ENCODE measurements around the gene FUT2.
"Not testable (repeated sequence)": the region's sequence is repeated elsewhere in the genome, so short reads cannot be mapped to it uniquely, and the experiment has no call there.

Gene FUT2

GRCh38 chr19:48703316-48703715 lies 7.5 kb downstream of the FUT2 start:
- no peak for TF ChIP-seq POLR2A (IDR thresholded peaks at IDR 0.05; ENCODE audit: low read length)
- TF ChIP-seq GATA1 (IDR thresholded peaks at IDR 0.05; ENCODE audit: low read depth, low read length) = no peak
- DNase-seq = no peak

- no peak for DNase-seq
- TF ChIP-seq GATA1 (IDR thresholded peaks at IDR 0.05; ENCODE audit: low read depth, low read length) = no peak
- TF ChIP-seq POLR2A (IDR thresholded peaks at IDR 0.05; ENCODE audit: low read length) = no peak
Observed at GRCh38 chr19:48705431-48705830, 9.7 kb downstream of the FUT2 start.

- TF ChIP-seq GATA1 (IDR thresholded peaks at IDR 0.05; ENCODE audit: low read depth, low read length) = no peak
- no peak for TF ChIP-seq POLR2A (IDR thresholded peaks at IDR 0.05; ENCODE audit: low read length)
- no peak for DNase-seq
Observed at GRCh38 chr19:48708471-48708870, 12.7 kb downstream of the FUT2 start.

GRCh38 chr19:48711106-48711662 lies 15.4 kb downstream of the FUT2 start:
- DNase-seq = no peak
- TF ChIP-seq GATA1 (IDR thresholded peaks at IDR 0.05; ENCODE audit: low read depth, low read length) (no peak), POLR2A (IDR thresholded peaks at IDR 0.05; ENCODE audit: low read length) (no peak)

- TF ChIP-seq POLR2A (IDR thresholded peaks at IDR 0.05; ENCODE audit: low read length) (no peak), GATA1 (IDR thresholded peaks at IDR 0.05; ENCODE audit: low read depth, low read length) (no peak)
- no peak for DNase-seq
Observed at GRCh38 chr19:48713041-48713863, 17.5 kb downstream of the FUT2 start.

- peak; percentile 100 for DNase-seq
- TF ChIP-seq GATA1 (IDR thresholded peaks at IDR 0.05; ENCODE audit: low read depth, low read length) = no peak
- no peak for TF ChIP-seq POLR2A (IDR thresholded peaks at IDR 0.05; ENCODE audit: low read length)
Observed at GRCh38 chr19:48713864-48714755, 18.3 kb downstream of the FUT2 start.

DNA sequence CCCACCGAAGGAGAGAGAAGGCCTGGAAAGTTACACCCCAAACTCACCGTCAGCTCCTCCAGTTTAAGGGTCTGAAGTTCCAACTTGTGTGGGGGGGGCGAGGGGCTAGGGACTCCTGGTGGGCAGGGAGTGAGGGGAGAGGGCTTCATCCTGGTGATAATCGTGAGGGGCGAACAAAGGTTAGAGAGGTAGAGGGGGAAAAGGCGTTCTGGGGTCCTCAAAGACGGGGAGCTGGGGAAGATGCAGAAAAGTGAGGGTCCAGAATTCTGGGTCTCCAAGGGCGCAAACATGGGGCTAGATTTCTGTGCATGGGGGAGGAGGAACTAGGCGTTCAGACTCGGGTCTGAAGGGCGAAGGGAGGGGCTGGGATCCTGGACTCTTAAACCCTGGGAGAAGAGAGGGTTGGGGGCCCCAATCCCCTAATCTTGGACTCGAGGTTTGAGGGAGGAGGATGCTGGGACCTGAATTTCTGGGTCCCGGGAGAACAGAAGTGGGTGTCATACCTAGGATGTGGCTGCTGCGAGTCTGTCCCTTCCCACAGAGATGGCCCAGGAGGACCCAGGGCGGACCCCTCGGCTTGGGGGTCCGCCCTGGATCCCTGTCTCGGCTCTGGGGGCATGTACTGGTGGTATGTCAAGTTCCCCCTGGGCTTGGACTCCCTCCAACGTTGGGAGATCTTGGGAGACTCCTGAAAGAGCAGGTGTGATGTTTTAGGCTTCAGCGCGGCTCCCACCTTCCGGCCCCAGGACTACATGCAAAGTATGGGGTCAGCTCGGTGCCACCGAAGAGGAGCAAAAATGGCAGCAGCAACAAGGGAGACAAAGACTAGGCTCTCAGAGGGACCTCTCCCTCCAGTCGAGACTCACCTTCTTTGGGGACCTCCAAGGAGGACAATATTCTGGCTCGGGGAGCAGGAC lies 19.2 kb downstream of the FUT2 start:
- TF ChIP-seq POLR2A (IDR thresholded peaks at IDR 0.05; ENCODE audit: low read length) = no peak
- TF ChIP-seq GATA1 (IDR thresholded peaks at IDR 0.05; ENCODE audit: low read depth, low read length) = no peak
- DNase-seq = no peak

GRCh38 chr19:48715681-48716171 lies 20.0 kb downstream of the FUT2 start:
- no peak for DNase-seq
- no peak for TF ChIP-seq GATA1 (IDR thresholded peaks at IDR 0.05; ENCODE audit: low read depth, low read length)
- no peak for TF ChIP-seq POLR2A (IDR thresholded peaks at IDR 0.05; ENCODE audit: low read length)

- TF ChIP-seq POLR2A (IDR thresholded peaks at IDR 0.05; ENCODE audit: low read length) = no peak
- TF ChIP-seq GATA1 (IDR thresholded peaks at IDR 0.05; ENCODE audit: low read depth, low read length) = no peak
- DNase-seq = peak in 1 of 2 experiments; percentile 68
Observed at GRCh38 chr19:48716562-48717291, 21.0 kb downstream of the FUT2 start.

DNA sequence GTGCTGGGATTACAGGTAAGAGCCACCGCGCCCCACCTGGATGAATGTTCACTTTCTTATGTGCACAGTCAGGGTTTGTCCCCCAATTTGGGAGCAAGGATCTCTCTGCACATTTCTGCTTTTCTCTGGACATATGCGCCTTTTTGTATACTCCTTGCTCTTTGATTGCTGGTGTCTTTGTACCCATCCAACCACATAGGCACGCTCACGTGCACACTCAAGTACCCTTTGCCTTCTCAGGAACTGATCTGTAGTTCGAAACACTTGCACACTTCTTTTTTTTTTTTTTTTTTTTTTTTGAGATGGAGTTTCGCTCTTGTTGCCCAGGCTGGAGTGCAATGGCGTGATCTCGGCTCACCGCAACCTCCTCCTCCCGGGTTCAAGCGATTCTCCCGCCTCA lies 22.3 kb downstream of the FUT2 start:
- not testable (repeated sequence) for DNase-seq

- no peak for TF ChIP-seq POLR2A (IDR thresholded peaks at IDR 0.05; ENCODE audit: low read length)
- no peak for TF ChIP-seq GATA1 (IDR thresholded peaks at IDR 0.05; ENCODE audit: low read depth, low read length)
- no peak for DNase-seq
Observed at GRCh38 chr19:48718711-48719231, 23.0 kb downstream of the FUT2 start.

All from erythroblast (primary cell).